DMS 273 (cell line): ENCODE results near the gene ATXN7.

Experiments used
- DNase-seq: peaks from one replicate; lab custom pipeline; 2025; ENCODE audit not compliant: unreplicated experiment; lab: John Stamatoyannopoulos, UW

ATXN7 gene

DNA sequence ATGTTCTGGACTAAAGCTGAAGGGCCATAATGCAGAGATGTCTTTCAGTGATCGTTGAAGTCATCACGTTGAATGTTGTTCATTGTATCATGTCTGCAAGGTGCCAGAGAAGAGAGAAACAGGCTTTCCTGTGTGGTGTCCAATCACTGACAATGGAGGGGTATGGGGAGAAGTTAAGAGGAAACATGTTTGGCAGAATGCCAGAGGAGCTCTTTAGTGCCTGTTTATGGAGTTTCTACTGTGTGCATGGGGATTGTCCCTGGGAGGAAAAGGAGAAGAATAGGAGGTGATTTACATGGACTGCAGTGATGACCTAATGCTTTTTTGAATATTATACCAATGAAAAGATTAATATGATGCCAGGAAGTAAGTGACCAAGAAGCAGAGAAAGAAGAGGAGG is 36.8 kb downstream of the ATXN7 start:
- no peak for DNase-seq

DNA sequence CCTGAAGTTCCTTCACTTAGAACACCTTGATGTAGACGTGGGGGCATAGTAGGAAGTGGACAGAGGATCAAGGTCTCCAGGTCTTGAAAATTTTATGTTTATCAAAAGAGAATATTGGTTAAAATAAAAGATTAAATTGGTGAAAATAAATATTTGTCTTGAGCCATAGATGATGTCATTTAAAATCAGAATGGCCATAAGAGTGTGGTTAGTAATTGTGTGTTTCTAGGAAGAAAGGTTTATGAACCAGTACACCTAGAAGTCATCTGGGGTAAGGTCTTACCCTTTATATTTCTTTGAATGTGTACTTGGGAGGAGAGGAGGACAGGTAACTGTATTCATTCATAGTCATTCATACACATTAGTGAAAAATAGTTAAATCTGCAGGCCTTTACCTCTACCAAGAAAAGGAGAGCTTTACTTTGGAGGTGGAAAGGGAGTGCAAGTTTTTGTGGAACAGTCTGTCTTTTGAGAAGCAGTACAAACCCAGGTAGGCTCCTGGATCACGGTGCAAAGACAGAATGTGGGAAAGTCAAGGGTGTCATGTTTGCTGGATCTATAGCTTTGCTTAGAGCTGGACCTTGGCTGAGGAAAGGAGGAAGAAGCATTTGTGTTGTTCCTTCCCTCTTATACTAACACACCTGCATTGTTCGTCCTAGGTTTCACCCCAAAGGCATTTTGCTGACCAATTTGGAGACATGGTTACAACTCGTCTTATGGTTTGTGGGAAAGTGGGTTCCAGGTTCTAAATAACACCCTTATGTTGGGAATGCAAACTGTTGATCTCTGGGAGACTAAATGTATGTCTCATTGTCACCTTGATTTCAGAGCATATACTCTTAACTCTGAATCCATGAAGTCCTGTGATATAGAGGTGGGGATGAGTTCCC is 42.3 kb downstream of the ATXN7 start:
- DNase-seq = no peak

DNA sequence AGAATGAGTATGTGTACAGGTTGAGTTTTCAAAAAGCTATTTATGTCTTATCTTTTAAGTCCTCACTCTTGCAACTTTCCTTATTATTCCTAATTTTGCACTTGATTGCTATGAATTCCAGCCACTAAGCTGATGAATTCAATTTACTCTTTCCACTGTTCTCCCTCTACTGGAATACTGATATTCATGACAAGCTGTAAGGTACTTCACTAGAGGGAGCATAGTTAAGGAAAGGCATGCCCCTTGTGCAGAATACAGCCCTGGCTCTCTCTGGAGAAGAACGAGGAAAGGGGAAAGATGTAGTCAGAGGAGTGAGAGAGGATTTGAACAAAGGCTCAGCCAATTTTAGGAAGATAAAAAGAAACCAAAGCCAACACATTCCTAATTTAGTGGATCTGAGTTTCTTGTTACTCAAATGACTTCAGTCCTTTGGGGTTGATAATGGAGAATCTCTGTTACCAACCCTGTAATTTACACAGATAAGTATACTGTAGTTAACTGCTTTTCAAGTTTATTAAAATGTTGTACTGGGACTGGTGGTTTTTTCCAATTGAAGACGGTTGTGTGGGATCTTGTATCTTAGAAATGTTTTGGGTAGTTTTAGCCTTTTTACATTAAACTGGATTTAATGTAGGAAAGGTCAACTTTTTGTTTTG is 44.5 kb downstream of the ATXN7 start:
- DNase-seq = peak; percentile 29

DNA sequence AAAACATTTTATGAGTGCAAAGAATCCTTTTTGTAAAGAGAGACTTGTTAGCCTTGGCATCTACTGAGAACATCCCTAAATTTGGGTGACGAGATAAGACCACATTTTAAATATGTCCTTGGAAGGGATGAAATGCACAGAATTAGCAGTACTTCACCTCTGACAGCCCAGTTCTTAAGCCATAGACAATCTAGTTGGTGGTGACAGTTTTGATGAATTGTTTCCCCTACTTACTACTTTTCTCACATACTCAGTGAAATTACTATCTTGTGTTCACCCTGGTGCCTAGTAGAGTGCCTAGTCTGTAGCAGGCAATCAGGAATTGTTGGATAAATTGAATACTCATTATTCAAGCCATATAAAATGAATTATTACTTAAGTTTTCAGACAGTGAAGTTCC is 45.1 kb downstream of the ATXN7 start:
- no peak for DNase-seq

DNA sequence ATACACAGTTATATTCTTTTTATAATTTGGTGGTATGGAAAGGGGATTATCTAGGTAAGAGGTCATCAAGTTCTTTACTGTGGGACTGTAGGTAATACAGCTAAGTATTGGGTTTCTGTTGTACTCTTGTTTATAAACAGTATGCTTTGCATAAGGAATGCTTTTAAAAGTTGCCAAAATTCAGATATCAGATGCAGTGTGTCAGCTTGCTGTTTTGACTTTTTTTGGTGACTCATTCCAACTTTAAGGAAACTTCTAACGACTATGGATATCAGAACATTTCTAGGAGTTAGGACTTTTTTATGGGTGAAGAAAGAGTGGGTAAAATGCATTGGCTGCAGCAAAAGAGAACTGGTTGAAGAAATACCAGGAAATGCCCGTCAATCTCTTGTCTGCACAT is 45.8 kb downstream of the ATXN7 start:
- no peak for DNase-seq

DNA sequence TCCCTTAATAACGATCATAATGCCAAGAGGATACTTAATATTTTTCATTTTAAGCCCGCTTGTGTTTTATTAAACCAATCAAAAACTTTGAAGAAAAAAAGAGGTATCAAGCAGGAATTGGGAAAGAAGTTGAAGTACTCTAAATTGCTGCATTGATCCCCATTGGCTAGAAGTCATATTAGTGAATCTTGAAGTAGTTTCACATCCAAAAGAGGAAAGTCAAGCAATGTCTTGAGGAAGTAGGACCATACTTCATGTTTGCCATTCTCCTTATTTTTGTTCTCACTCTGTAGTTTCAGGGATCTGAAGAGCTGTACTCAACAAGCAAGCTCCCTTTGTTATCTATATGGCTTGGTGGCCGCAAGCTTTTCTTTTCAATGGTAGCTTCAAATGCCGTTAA is 46.3 kb downstream of the ATXN7 start:
- DNase-seq = no peak

DNA sequence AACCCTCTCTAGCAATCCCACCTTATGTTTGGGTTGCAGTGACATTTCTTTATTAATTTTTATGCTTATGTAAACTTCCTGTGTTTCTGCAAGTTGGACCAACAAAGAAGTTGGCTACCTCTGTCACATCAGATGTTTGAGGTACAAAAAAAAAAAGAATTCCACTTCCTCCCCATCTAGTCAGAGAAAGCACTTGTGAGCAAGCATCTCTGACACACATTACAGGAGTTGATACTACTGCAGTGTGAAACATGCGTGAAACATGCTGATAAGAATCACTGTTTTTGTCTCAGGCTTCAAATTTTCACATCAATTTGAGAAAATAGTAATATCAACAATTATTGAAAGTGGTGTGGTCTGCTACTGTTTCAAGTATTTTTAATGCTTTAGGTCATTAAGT is 47.2 kb downstream of the ATXN7 start:
- DNase-seq = no peak

DNA sequence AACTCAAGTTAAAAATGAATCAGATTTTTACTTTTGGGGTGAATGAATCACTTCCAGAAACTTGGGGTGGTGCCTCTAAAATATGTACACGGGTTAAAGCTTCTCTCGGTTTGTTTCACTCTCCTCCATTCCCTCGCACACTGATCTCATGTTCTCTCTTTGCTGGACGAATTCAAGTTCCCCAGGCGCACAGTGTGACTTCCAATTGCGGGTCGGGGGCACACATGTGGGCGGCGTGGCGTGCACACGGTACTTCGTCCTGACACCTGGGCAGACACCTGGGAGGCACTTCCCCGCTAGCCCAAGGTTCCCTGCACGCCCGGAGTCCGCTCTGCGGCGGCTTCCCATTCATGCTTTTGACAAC is 47.8 kb downstream of the ATXN7 start:
- no peak for DNase-seq

DNA sequence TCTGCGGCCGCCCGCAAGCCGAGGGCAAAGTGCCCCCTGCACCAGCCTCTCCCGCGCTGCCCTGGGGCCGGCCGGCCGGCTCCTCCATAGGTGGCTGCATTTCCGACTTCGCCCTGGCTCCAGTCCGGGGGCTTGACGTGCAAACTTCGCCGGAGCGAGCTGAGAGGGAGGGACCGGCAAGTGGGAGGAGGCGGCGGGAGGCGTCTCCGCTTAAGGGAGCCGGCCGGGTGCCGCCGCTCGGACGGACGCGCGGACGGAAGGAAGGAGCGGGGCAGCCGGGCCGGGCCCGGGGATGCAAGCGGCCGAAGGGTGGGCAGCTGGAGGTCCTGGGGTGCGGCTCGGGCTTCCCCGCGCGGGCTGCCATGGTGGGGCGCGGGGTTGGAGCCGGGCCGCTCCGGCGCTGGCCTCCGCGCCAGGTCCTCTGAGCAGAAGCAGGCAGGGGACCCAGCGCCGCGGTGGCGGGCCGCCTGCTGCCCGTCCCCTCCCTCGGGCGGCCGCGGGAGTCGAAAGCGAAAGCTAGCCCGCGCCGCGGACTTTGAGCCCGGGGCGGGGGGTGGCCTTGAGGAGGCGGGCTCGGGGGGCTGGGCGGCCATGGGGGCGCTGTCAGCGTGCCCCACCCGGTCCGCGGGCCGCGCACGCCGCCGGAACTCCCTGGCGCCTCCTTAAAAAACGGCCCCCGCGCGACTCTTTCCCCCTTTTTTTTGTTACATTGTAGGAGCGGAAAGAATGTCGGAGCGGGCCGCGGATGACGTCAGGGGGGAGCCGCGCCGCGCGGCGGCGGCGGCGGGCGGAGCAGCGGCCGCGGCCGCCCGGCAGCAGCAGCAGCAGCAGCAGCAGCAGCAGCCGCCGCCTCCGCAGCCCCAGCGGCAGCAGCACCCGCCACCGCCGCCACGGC is 48.5 kb downstream of the ATXN7 start, which contains the start of gene SCAANT1:
Gene SCAANT1, minus strand, starts transcription at position 511 of the 895 bp plus-strand sequence.
- peak; percentile 88 for DNase-seq

DNA sequence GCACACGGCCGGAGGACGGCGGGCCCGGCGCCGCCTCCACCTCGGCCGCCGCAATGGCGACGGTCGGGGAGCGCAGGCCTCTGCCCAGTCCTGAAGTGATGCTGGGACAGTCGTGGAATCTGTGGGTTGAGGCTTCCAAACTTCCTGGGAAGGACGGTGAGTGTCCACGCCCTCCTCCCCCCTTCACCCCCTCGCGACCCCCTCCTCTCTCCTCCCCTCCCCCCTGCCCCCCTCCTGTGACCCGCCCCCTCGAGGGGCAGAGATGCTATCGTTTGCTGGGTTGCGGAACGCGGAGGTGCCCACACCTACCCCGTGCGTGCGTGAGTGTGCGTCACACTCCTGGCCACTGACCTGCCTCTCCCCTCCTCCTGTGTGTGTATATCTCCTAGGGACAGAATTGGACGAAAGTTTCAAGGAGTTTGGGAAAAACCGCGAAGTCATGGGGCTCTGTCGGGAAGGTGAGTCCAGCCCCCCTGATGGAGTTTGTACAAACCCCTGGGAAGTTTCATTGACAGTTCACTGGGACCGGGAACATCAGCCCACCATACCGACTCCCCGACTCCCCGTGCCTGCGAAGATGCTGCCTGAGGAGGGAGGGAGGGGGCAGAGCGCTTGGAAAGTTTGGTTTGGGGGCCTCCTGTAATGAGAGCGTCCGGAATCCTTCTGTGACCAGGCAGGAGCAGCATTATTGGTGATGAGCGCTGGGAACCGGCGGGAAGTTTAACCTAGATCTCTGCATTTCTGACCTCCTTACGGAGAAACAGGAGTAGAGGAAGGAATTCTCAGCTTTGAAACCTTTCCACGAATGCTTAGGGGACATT is 49.3 kb downstream of the ATXN7 start:
- peak; percentile 47 for DNase-seq

DNA sequence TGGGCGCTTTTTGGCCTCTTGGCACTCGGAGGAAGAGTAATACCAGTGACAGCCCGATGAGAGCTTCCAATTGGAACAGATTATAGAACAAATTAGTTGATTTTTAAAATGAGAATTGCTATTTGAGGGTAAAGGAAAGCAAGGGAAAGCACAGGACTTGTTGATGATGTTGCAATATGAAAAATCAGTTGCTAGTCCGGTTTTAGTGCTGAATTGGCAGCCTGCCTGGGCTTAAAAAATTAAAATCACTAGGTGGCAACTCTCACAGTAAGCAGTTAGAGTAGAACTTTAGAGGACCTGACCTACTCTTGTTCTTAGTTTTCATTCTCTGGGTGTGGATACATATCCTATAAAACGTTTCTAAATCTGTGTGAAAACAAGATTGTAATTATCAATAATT is 50.6 kb downstream of the ATXN7 start:
- no peak for DNase-seq

DNA sequence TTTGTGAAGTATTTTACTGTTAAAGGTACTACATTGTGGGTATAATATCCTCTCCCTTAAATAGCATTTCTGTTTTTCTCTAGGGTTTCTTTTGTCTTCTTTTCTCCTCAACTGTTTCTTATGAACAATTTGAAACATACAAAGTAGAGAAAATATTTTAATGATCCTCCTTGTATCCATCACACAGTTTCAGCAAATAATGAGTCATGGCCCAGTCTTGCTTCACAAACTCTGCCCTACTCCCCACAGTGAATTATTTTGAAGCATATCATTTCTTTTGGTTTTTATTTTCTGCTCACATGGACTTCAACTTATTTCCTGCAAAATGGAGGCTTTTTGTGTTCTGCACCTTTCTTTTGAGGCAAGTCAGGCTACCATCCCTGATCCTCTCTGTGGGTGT is 54.7 kb downstream of the ATXN7 start:
- no peak for DNase-seq

DNA sequence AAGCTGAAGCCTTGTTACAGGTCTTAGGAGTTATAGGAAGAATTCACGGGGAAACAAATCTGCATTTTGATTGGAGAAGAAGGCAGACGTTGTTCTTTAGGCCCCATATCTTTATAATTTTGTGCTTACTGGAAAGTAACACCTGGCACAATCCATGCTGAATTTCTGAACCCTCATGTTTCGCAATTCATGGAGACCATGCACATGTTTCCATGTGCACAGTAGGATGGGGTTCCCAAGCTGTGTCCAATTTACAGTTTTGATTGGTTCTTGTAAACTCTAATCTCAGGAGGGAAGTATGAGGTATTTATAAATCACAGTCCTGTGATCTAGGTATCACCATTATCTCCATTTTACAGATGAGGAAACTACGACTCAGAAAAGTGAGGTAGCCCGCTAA is 56.3 kb downstream of the ATXN7 start:
- DNase-seq = no peak

DNA sequence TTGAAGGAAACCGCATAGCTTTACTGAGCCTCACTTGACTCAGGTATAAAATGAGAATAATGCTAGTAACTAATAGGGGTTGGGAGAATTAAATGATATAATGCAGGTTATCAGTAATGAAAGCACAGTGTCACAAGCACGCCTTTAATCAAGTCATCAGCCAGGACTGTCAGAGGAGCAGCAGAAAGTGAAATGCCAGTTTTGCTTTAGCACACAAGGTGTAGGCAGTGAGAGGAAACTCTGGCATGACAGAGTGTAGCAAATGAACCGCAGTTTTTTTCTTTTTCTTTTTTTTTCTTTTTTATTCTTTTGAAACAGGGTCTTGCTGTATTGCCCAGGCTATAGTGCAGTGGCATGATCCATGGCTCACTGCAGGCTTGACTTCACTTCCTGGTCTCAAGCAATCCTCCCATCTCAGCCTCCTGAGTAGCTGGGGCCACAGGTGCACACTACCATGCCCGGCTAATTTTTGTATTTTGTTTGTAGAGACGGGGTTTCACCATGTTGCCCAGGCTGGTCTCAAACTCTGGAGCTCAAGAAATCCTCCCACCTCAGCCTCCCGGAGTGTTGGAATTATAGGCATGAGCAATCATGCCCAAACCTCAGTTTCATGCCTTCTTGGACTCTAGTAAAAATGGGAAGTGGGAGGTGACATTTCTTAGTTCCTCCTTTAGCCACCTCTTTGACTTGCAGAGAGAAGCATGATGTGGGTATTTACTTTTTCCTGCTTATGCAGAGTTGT is 58.2 kb downstream of the ATXN7 start:
- DNase-seq = no peak

DNA sequence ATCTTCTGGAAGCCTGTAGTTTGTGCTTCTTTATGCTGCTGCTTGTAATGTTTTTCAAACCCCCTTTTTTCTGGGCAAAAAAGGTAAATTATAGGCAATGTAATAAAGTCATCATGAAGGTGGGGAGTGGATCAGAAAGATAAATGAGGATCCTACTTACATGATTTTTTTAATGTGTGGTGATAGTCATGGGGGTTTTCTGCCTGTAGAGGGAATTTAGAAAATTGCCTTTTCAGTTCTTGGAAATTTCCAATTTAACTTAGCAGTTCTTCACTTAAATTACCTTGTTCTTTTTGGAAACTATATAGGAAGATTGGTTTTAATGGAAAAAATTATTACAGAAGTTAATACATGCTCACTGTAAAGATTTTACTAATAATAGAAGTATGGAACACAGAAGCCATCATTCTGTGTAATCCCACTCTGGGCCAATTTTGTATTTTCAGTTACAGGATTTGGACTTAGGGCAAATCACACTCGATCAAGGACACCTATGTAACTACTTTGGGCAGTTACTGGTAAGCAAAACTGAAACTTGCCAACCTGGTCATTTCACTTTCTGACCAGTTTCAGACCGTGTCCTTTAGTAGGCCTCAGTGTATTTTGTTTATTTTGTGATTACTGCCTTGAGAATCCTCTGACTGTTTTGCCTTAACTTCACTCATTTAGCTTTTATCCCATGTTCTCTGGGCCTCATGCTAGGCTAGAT is 59.0 kb downstream of the ATXN7 start:
- no peak for DNase-seq

DNA sequence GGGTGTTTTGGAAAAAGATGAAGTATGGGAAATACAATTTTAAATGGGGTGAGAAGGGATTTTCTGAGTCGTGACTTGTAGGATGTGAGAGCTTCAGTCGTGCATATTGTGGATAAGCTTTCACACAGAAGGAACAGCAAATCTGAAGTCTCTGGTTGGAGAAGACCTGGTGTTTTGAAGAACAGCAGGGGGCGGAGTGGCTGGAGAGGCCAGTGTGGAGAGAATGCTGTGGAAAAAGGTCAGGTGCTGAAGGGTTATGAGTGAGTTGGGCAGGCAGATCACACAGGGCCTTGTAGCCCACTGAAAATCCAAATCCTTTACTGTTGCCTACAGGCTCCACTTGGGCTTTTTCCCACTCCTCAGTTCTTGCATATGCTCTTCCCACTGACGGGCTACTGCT is 62.6 kb downstream of the ATXN7 start:
- no peak for DNase-seq

DNA sequence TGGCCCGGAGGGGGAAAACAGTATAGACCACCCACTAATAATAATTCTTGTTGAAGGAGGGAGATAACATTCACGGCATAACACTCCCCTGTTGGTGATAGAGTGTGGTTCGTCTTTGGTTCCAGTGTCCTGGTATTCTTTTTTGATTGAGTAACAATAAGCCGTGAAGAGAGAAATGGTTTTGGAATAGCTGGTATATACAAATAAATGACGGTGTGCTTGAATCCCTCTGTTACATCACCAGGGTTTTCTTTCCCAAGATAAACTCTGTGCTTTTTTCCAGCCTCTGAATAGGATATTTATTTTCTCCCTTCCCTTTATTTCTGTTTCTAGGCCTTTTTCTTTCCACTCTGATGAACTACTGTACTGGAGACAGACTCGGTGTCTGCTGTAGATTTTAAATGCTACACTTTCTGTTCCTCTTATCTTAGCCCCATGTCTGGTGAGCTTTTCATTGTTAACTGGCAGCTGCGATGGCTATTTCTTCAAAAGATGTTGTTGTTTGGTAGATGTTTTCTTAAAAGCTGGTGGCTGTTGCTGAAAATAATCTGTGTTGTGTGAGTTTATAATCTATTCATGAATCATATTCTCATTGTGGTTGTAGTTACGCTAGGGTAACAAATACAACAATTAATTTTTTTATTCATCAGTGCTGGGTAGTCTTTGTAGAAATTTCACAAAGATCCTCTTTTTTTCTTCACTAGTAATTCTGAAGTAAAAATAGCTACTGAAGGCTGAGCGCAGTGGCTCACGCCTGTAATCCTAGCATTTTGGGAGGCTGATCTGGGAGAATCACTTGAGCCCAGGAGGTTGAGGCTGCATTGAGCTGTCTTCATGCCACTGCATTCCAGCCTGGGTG is 64.0 kb downstream of the ATXN7 start:
- DNase-seq = no peak

DNA sequence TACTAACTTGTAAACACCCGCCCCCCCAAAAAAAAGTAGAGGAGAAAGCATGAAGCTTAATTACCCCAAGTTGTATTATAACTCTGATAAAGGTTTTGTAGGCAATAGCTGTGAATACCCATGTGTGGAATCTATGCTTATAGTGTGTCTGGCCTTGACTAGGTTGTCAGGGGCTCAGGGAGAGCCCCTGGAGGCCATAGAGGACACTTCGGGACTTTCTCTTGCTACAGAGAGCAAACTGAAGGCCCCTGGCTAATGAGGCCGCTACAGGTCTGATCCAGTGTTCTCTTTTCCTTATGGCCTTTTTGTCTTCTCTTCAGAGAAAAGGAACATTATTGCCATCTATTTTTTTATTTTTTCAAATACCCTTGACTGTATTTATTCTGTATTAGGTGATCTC is 67.6 kb downstream of the ATXN7 start:
- DNase-seq = peak; percentile 7
